GM06990 (cell line): ENCODE results near the gene SLC35E4.

Experiments
- DNase-seq: peaks from one replicate; pipeline ENCODE4 v3.0.0-alpha.2; 2011; ENCODE audit not compliant: insufficient read length; ENCODE audit errors: extremely low read depth
- H3K27me3 ChIP-seq: replicated peaks from 2 replicates; pipeline ENCODE4 v1.6.0; 2011; ENCODE audit warnings: low read length; ENCODE audit not compliant: control insufficient read depth, insufficient read depth
- H3K36me3 ChIP-seq: 2 replicates; pipeline ENCODE4 v1.5.1; 2011; ENCODE audit warnings: low read length; ENCODE audit not compliant: control insufficient read depth, insufficient read depth
- H3K4me3 ChIP-seq: replicated peaks from 2 replicates; pipeline ENCODE4 v1.5.1; 2011; ENCODE audit warnings: low read depth, mild to moderate bottlenecking, control low read depth, low read length
- TF ChIP-seq, protein P1 (sequence below): IDR thresholded peaks from 2 replicates; pipeline ENCODE4 v1.5.1; 2011; ENCODE audit warnings: low read length, control low read depth, mild to moderate bottlenecking, inconsistent platforms; ENCODE audit not compliant: insufficient read depth, poor library complexity, severe bottlenecking

Gene SLC35E4

DNA sequence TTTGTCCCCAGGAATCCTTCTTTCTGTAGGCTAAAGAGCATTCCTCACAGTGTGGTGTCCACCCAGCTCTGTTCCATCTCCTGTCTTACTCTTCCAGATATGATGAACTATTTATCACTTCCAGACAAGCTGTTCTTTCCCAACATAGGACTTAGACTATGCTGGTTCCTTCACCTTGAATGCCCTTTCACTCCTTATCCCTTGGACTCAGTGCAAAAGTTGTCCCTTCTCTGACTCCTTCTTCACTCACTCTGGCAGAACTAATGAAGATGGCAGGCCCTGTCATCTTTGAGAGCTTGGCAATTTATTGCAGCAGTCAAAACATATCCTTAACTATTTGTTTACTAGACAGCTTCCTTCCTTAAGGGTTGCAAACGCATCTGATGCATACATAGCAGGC lies 55.6 kb downstream of the SLC35E4 start:
- Histone ChIP-seq H3K36me3 (no peaks in the 10 kb centered on the region), H3K4me3 (no peak overlapping the region), H3K27me3 (no peaks in the 10 kb centered on the region; the same call in none of the 2 replicates)
- TF ChIP-seq, protein P1, sequence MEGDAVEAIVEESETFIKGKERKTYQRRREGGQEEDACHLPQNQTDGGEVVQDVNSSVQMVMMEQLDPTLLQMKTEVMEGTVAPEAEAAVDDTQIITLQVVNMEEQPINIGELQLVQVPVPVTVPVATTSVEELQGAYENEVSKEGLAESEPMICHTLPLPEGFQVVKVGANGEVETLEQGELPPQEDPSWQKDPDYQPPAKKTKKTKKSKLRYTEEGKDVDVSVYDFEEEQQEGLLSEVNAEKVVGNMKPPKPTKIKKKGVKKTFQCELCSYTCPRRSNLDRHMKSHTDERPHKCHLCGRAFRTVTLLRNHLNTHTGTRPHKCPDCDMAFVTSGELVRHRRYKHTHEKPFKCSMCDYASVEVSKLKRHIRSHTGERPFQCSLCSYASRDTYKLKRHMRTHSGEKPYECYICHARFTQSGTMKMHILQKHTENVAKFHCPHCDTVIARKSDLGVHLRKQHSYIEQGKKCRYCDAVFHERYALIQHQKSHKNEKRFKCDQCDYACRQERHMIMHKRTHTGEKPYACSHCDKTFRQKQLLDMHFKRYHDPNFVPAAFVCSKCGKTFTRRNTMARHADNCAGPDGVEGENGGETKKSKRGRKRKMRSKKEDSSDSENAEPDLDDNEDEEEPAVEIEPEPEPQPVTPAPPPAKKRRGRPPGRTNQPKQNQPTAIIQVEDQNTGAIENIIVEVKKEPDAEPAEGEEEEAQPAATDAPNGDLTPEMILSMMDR: no peak
- no peak for DNase-seq

- TF ChIP-seq, protein P1: no peak
- Histone ChIP-seq H3K27me3 (no peaks in the 10 kb centered on the region; the same call in none of the 2 replicates), H3K36me3 (no peaks in the 10 kb centered on the region), H3K4me3 (peak overlapping the region; percentile 63)
- DNase-seq: peak; percentile 30
Observed at GRCh38 chr22:30694171-30694639, 58.6 kb downstream of the SLC35E4 start.

DNA sequence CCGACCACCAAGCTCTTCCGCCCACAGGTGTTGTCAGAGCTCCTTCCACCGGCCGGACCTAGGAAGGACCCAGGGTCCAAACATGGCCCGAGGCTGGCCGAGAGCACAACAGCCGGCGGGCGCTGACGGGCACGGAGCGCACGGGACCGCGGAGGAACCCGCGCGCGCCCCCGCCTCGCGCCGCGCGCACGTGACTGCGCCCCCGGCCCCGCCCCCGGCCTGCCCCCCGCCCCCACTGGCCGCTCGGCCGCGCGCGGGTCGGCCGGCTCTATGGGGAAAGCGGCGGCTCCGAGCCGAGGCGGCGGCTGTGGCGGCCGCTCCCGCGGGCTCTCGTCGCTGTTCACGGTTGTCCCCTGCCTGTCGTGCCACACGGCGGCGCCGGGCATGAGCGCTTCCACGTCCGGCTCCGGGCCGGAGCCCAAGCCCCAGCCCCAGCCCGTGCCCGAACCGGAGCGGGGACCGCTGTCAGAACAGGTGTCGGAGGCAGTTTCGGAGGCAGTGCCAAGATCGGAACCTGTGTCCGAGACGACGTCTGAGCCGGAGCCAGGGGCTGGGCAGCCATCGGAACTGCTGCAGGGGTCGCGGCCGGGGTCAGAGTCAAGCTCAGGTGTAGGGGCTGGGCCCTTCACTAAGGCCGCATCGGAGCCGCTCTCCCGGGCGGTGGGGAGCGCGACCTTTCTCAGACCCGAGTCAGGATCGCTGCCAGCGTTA lies 59.2 kb downstream of the SLC35E4 start, which contains the start of gene OSBP2:
TSS of gene OSBP2 (plus strand) at position 235 of the 711 bp plus-strand sequence. CDS start at position 271, 36 bp downstream.
- Histone ChIP-seq H3K36me3 (no peaks in the 10 kb centered on the region), H3K27me3 (no peaks in the 10 kb centered on the region; the same call in none of the 2 replicates), H3K4me3 (peak within 1 kb of the TSS; percentile 63)
- peak; percentile 23 for DNase-seq
- TF ChIP-seq, protein P1: no peak

DNA sequence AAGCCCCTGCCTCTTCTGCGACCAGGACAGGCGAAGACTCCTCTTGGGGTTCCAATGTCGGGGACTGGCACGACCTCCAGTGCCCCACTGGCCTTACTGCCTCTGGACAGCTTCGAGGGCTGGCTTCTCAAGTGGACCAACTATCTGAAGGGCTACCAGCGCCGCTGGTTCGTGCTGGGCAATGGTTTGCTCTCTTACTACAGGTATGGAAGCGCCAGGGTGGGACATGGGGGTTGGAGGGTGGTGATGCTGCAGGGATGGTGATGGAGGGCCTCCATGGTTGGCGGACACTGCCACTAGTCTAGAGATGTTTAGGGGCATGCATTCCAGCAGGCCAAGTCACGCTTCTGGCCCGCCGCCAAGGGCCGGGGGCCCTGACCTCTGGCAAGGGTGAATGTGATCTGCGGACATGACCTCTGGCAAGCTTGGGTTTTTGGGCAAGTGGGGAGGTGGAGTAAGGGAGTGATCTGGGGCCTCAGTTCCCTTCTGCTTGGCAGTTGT lies 59.8 kb downstream of the SLC35E4 start:
- TF ChIP-seq, protein P1: no peak
- no peak for DNase-seq
- Histone ChIP-seq H3K4me3 (no peak overlapping the region), H3K27me3 (no peaks in the 10 kb centered on the region; the same call in none of the 2 replicates), H3K36me3 (no peaks in the 10 kb centered on the region)

DNA sequence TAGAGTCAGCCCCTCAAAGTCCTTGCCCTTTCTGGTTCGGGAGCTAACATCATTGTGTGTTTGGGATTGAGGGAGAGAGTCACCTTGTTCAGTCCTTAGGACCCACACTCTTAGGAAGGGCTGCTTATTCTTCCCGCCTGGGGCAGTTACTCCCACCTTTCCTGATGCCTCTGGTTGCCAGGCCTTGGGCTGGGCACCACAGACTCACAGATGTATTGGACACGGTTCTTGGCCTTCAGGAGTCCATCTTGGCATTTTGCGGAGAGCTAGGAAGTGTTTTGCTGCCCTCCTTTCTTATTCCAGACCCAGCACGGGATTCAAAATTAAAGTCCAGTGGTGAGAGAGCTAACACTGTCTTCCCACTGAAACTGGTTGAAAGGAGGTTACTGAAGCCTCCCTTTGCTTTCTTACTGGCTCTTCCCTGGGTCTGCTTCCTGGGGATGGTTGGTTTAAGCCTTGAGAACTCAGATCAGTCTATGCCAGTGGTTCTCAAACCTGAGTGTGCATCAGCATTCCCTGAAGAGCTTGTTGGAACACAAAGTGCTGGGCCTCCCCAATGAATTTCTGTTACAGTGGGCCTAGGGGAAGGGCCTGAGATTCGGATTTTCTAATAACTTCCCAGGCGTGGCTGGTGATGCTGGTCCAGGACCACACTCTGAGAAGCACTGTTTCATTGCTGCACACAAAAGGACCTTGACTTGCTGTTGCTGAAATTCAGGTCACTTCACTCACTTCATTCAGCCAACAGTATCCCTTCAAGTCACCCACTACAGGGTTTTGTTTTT lies 60.5 kb downstream of the SLC35E4 start:
- no peak for DNase-seq
- no peaks in the 10 kb centered on the region; the same call in none of the 2 replicates for H3K27me3 ChIP-seq
- no peak overlapping the region for H3K4me3 ChIP-seq
- no peaks in the 10 kb centered on the region for H3K36me3 ChIP-seq
- TF ChIP-seq, protein P1: no peak
